ENCODE measurements around the gene MXI1.

Gene MXI1

DNA sequence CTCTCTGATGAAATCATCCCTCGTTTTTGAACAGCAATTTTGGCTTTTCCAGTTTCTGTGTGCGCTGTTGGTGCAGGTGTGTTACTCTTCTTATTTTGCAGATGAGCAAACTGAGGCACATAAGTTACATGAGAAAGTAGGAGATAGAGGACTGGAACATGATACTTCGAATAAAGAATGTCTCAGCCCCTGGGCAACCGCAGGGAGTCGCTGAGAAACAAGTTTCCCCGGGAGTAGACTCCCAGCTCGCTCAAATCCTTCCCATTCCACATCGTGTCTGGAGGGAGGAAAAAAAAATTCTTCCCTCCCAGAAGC is 18.0 kb downstream of the MXI1 start:
- TF ChIP-seq, protein P1, sequence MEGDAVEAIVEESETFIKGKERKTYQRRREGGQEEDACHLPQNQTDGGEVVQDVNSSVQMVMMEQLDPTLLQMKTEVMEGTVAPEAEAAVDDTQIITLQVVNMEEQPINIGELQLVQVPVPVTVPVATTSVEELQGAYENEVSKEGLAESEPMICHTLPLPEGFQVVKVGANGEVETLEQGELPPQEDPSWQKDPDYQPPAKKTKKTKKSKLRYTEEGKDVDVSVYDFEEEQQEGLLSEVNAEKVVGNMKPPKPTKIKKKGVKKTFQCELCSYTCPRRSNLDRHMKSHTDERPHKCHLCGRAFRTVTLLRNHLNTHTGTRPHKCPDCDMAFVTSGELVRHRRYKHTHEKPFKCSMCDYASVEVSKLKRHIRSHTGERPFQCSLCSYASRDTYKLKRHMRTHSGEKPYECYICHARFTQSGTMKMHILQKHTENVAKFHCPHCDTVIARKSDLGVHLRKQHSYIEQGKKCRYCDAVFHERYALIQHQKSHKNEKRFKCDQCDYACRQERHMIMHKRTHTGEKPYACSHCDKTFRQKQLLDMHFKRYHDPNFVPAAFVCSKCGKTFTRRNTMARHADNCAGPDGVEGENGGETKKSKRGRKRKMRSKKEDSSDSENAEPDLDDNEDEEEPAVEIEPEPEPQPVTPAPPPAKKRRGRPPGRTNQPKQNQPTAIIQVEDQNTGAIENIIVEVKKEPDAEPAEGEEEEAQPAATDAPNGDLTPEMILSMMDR (conservative IDR thresholded peaks at IDR 0.05; ENCODE audit: control insufficient read depth, insufficient read depth, low read depth, low read length): peak; percentile 11
- DNase-seq (ENCODE audit: low read depth): no peak
- H3K4me3 ChIP-seq (ENCODE audit: control insufficient read depth, low read depth, low read length): peak overlapping the region; percentile 65

DNA sequence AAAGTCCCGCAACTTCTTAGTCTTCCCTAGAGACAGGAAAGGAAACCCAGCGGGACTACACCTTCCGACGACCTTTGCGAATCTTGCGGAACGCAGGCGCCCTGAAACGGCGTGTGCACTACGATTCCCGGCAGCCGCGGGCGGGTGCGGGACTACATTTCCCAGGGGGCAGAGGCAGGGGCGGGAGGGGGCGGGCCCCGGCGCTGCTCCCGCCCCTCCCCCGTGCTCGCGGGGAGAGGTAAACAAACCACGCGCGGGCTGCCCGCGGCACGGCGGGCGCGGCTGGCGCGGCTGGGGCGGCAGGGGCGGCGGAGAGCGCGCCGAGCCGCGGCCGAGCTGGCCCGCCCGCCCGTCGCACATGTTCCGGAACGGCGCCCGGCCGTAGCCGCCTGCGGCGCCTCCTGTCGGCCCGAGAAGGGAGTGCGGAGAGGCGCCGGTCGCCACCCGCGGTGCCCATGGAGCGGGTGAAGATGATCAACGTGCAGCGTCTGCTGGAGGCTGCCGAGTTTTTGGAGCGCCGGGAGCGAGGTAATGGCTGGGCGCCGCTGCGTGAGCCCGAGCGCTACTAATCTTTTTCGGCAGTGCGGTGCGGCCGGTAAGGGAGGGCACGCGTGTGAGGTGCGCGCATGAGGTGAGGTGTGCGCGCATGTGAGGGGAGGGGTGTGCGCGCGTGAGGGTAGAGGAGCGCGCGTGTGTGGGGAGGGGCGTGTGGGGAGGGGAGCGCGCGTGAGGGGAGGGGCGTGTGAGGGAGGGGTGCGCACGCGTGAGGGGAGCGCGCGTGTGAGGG is 18.5 kb downstream of the MXI1 start:
- DNase-seq (ENCODE audit: low read depth): peak; percentile 91
- TF ChIP-seq, protein P1 (conservative IDR thresholded peaks at IDR 0.05; ENCODE audit: control insufficient read depth, insufficient read depth, low read depth, low read length): peak; percentile 43
- H3K4me3 ChIP-seq (ENCODE audit: control insufficient read depth, low read depth, low read length): peak overlapping the region; percentile 77

- TF ChIP-seq, protein P1 (conservative IDR thresholded peaks at IDR 0.05; ENCODE audit: control insufficient read depth, insufficient read depth, low read depth, low read length): no peak
These were observed 19.1 kb downstream of the MXI1 start for GRCh38 chr10:110226543-110226925.

DNA sequence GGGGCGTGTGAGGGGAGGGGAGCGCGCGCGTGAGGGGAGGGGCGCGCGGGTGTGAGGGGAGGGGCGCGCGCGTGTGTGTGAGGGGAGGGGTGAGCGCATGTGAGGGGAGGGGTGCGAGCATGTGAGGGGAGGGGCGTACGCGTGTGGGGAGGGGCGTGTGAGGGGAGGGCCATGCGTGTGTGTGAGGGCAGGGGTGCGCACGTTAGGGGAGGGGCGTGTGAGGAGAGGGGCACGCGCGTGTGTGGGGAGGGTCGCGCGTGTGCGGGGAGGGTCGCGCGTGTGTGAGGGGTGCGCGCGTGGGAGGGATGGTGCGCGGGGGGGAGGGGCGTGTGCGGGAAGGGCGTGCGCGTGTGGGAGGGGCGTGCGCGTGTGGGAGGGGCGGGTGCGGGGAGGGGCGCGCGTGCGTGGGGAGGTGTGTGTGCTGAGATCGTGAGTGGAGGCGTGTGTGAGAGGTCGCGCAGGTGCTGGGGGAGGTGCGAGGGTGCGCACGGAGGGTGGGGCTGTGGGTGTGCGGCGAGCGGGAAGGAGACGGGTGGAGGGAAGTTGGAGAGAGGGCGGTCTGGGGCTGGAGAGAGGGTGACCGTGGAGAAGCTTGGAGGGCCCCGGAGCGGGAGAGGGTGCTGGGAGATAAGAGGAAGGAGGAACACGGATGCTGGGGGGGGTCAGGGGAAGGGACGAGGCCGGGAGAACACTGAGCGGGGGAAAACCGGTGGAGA is 19.7 kb downstream of the MXI1 start:
- DNase-seq (ENCODE audit: low read depth): no peak
- peak overlapping the region; percentile 77 for H3K4me3 ChIP-seq (ENCODE audit: control insufficient read depth, low read depth, low read length)
- TF ChIP-seq, protein P1 (conservative IDR thresholded peaks at IDR 0.05; ENCODE audit: control insufficient read depth, insufficient read depth, low read depth, low read length): no peak

More at GRCh38 chr10:110226543-110226925, 19.1 kb downstream of the MXI1 start:
- DNase-seq (ENCODE audit: low read depth): peak; percentile 89
- peak overlapping the region; percentile 77 for H3K4me3 ChIP-seq (ENCODE audit: control insufficient read depth, low read depth, low read length)

DNA sequence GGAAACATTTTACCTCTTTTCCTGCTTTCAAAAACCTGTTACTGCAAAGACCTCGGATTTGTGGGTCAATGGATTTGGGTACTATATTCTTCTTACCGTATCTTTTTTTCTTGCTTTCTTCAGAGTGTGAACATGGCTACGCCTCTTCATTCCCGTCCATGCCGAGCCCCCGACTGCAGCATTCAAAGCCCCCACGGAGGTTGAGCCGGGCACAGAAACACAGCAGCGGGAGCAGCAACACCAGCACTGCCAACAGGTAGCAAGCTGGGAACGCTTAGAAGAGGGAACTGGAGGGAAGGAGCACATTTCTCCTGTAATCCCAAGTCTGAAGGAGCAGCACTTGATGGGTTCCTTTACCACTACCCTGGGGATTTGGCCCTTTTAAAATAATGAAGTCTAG is 20.7 kb downstream of the MXI1 start:
- no peak overlapping the region for H3K4me3 ChIP-seq (ENCODE audit: control insufficient read depth, low read depth, low read length)
- no peak for DNase-seq (ENCODE audit: low read depth)
- TF ChIP-seq, protein P1 (conservative IDR thresholded peaks at IDR 0.05; ENCODE audit: control insufficient read depth, insufficient read depth, low read depth, low read length): no peak

DNA sequence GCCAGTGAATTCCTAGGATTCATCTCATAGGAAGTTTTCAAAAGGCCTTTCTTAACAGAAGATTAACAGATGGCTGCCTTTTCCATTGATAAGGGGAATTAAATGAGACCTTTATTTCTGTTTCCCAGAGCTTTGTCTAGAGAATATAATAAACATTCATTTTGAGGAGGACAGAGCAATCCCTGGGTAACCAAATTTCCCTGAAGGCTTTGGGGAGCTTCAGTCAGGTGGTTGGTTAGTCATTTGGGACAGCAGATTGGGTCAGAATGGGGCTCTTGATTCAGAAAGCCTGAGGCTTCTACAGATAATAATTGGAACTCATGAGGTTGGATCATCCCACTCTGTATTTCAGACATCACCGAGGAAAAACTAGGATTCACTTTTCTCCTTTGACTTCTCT is 21.8 kb downstream of the MXI1 start:
- no peak for DNase-seq (ENCODE audit: low read depth)
- TF ChIP-seq, protein P1 (conservative IDR thresholded peaks at IDR 0.05; ENCODE audit: control insufficient read depth, insufficient read depth, low read depth, low read length): no peak

More for the DNA sequence above, 21.8 kb downstream of the MXI1 start:
- H3K4me3 ChIP-seq (ENCODE audit: control insufficient read depth, low read depth, low read length): no peak overlapping the region
